HepG2 (cell line): ENCODE results near the gene QSOX1. TPM values are rescaled to one million over a fixed set of nuclear protein-coding genes. Genes with fewer than 3 reads are reported as not detected.

Experiments used
- ATF6 ChIP-seq: sonication (generic); formaldehyde crosslinking; conservative IDR thresholded peaks from 2 replicates; pipeline ENCODE4 v1.4.0; 2020; ENCODE audit warnings: missing genetic modification reagents
- FOXO1 ChIP-seq: sonication (generic); formaldehyde crosslinking; IDR thresholded peaks from 2 replicates; pipeline ENCODE4 v1.4.0; 2020; ENCODE audit warnings: missing genetic modification reagents
- GZF1 ChIP-seq: sonication (generic); formaldehyde crosslinking; IDR thresholded peaks from 2 replicates; pipeline ENCODE4 v1.5.1; 2020; ENCODE audit warnings: mild to moderate bottlenecking, missing genetic modification reagents
- SMAD9 ChIP-seq: sonication (generic); formaldehyde crosslinking; IDR thresholded peaks from 2 replicates; pipeline ENCODE4 v1.5.1; 2020; ENCODE audit warnings: mild to moderate bottlenecking, missing genetic modification reagents
- SRY ChIP-seq: sonication (generic); formaldehyde crosslinking; IDR thresholded peaks from 2 replicates; pipeline ENCODE4 v1.8.0; 2022; ENCODE audit warnings: mild to moderate bottlenecking, missing genetic modification reagents
- SYNCRIP ChIP-seq: fragments of 200-400 bp; formaldehyde crosslinking; IDR thresholded peaks from 2 replicates; pipeline ENCODE4 v1.6.1; 2018; ENCODE audit warnings: mild to moderate bottlenecking, low read depth, low read length; ENCODE audit not compliant: insufficient read depth
- ZBTB38 ChIP-seq: sonication (generic); formaldehyde crosslinking; IDR thresholded peaks from 2 replicates; pipeline ENCODE4 v1.5.1; 2020; ENCODE audit warnings: mild to moderate bottlenecking, missing genetic modification reagents
- ZC3H4 ChIP-seq: sonication (generic); formaldehyde crosslinking; IDR thresholded peaks from 2 replicates; pipeline ENCODE4 v1.4.0; 2020; ENCODE audit warnings: missing genetic modification reagents, borderline replicate concordance
- ZSCAN5A ChIP-seq: sonication (generic); formaldehyde crosslinking; IDR thresholded peaks from 2 replicates; pipeline ENCODE4 v1.8.0; 2022; ENCODE audit warnings: mild to moderate bottlenecking, missing genetic modification reagents, borderline replicate concordance
- polyA plus RNA-seq, 8 experiments: library from polyadenylated mRNA; depleted of rRNA in 3 of 8; stranded (reverse) in 7 of 8; unstranded in 1 of 8; fragments of >200 nt; fragmentation: Illumina TruSeq in 4 of 8; extraction: Trizol in 4 of 8; gene quantifications; 2 replicates each; pipeline versions ENCODE4 v1.2.1 to v1.2.3, GENCODE V29; 2011 to 2016; ENCODE audit warnings: low read depth in 4 of 8, missing spikeins in 1 of 8, mixed read lengths in 1 of 8; ENCODE audit not compliant: insufficient read depth in 1 of 8
- total RNA-seq, 5 experiments: library from RNA; depleted of rRNA; stranded (reverse); fragments of >200 nt; fragmentation: Illumina TruSeq; extraction: Trizol; gene quantifications; 2 replicates each; pipeline ENCODE4 v1.2.3, GENCODE V29; 2016; ENCODE audit warnings: low read depth in 1 of 5
- TF ChIP-seq, protein P1 (sequence below): sonication (generic); formaldehyde crosslinking; IDR thresholded peaks from 2 replicates; pipeline ENCODE4 v1.9.0; 2022; ENCODE audit warnings: low read depth, missing genetic modification reagents
- TF ChIP-seq, protein P2 (sequence below): sonication (generic); formaldehyde crosslinking; IDR thresholded peaks from 2 replicates; pipeline ENCODE4 v1.4.0; 2020; ENCODE audit warnings: missing genetic modification reagents
- TF ChIP-seq, protein P3 (sequence below): sonication (generic); formaldehyde crosslinking; IDR thresholded peaks from 2 replicates; pipeline ENCODE4 v1.4.0; 2020; ENCODE audit warnings: missing genetic modification reagents
- TF ChIP-seq, protein P4 (sequence below): sonication (generic); formaldehyde crosslinking; IDR thresholded peaks from 2 replicates; pipeline ENCODE4 v1.5.1; 2020; ENCODE audit warnings: mild to moderate bottlenecking, missing genetic modification reagents, borderline replicate concordance
- TF ChIP-seq, protein P5 (sequence below): IDR thresholded peaks from 2 replicates; pipeline ENCODE4 v1.6.1; 2018; ENCODE audit warnings: missing genetic modification reagents, mild to moderate bottlenecking, missing compliant biosample characterization

Gene QSOX1
- total and polyA plus RNA-seq, 2 of the 13 experiments (the other 11 are each of a cell fraction or from before 2014, with no cell fraction given): 6.8 to 40.2 TPM

- TF ChIP-seq, protein P1, sequence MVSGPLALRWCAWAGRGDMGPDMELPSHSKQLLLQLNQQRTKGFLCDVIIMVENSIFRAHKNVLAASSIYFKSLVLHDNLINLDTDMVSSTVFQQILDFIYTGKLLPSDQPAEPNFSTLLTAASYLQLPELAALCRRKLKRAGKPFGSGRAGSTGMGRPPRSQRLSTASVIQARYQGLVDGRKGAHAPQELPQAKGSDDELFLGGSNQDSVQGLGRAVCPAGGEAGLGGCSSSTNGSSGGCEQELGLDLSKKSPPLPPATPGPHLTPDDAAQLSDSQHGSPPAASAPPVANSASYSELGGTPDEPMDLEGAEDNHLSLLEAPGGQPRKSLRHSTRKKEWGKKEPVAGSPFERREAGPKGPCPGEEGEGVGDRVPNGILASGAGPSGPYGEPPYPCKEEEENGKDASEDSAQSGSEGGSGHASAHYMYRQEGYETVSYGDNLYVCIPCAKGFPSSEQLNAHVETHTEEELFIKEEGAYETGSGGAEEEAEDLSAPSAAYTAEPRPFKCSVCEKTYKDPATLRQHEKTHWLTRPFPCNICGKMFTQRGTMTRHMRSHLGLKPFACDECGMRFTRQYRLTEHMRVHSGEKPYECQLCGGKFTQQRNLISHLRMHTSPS (CRISPR knock-in tag): peak; percentile 65; the same call in 1 of the 2 replicates
- TF ChIP-seq, protein P2, sequence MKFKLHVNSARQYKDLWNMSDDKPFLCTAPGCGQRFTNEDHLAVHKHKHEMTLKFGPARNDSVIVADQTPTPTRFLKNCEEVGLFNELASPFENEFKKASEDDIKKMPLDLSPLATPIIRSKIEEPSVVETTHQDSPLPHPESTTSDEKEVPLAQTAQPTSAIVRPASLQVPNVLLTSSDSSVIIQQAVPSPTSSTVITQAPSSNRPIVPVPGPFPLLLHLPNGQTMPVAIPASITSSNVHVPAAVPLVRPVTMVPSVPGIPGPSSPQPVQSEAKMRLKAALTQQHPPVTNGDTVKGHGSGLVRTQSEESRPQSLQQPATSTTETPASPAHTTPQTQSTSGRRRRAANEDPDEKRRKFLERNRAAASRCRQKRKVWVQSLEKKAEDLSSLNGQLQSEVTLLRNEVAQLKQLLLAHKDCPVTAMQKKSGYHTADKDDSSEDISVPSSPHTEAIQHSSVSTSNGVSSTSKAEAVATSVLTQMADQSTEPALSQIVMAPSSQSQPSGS (CRISPR knock-in tag): no peak
- TF ChIP-seq, protein P3, sequence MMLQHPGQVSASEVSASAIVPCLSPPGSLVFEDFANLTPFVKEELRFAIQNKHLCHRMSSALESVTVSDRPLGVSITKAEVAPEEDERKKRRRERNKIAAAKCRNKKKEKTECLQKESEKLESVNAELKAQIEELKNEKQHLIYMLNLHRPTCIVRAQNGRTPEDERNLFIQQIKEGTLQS (CRISPR knock-in tag): no peak
- TF ChIP-seq FOXO1: no peak
- TF ChIP-seq ZSCAN5A: no peak
- 0 out of 2 replicates have a peak, but pooled peaks have one; percentile 53 for TF ChIP-seq ZBTB38 (CRISPR knock-in tag)
- TF ChIP-seq SYNCRIP: no peak
- TF ChIP-seq, protein P4, sequence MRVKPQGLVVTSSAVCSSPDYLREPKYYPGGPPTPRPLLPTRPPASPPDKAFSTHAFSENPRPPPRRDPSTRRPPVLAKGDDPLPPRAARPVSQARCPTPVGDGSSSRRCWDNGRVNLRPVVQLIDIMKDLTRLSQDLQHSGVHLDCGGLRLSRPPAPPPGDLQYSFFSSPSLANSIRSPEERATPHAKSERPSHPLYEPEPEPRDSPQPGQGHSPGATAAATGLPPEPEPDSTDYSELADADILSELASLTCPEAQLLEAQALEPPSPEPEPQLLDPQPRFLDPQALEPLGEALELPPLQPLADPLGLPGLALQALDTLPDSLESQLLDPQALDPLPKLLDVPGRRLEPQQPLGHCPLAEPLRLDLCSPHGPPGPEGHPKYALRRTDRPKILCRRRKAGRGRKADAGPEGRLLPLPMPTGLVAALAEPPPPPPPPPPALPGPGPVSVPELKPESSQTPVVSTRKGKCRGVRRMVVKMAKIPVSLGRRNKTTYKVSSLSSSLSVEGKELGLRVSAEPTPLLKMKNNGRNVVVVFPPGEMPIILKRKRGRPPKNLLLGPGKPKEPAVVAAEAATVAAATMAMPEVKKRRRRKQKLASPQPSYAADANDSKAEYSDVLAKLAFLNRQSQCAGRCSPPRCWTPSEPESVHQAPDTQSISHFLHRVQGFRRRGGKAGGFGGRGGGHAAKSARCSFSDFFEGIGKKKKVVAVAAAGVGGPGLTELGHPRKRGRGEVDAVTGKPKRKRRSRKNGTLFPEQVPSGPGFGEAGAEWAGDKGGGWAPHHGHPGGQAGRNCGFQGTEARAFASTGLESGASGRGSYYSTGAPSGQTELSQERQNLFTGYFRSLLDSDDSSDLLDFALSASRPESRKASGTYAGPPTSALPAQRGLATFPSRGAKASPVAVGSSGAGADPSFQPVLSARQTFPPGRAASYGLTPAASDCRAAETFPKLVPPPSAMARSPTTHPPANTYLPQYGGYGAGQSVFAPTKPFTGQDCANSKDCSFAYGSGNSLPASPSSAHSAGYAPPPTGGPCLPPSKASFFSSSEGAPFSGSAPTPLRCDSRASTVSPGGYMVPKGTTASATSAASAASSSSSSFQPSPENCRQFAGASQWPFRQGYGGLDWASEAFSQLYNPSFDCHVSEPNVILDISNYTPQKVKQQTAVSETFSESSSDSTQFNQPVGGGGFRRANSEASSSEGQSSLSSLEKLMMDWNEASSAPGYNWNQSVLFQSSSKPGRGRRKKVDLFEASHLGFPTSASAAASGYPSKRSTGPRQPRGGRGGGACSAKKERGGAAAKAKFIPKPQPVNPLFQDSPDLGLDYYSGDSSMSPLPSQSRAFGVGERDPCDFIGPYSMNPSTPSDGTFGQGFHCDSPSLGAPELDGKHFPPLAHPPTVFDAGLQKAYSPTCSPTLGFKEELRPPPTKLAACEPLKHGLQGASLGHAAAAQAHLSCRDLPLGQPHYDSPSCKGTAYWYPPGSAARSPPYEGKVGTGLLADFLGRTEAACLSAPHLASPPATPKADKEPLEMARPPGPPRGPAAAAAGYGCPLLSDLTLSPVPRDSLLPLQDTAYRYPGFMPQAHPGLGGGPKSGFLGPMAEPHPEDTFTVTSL (CRISPR knock-in tag): no peak
- no peak for TF ChIP-seq GZF1
- TF ChIP-seq, protein P5, sequence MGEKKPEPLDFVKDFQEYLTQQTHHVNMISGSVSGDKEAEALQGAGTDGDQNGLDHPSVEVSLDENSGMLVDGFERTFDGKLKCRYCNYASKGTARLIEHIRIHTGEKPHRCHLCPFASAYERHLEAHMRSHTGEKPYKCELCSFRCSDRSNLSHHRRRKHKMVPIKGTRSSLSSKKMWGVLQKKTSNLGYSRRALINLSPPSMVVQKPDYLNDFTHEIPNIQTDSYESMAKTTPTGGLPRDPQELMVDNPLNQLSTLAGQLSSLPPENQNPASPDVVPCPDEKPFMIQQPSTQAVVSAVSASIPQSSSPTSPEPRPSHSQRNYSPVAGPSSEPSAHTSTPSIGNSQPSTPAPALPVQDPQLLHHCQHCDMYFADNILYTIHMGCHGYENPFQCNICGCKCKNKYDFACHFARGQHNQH (CRISPR knock-in tag): no peak
- TF ChIP-seq SMAD9 (CRISPR knock-in tag): no peak
- TF ChIP-seq ATF6: no peak
- TF ChIP-seq ZC3H4 (CRISPR knock-in tag): no peak
- TF ChIP-seq SRY (CRISPR knock-in tag): no peak
These were observed 13.2 kb downstream of the QSOX1 start (continued) for GRCh38 chr1:180167721-180168467.
